Measurements from ENCODE around the gene FAM114A2.
"Not testable (repeated sequence)": the region's sequence is repeated elsewhere in the genome, so short reads cannot be mapped to it uniquely, and the experiment has no call there.

The FAM114A2 gene

GRCh38 chr5:154047324-154047723 lies 8.6 kb upstream of the FAM114A2 start:
- no peak for DNase-seq (ENCODE audit: low spot score)

- DNase-seq (ENCODE audit: low spot score): no peak
Observed at GRCh38 chr5:154046486-154046885, 7.8 kb upstream of the FAM114A2 start.

- DNase-seq (ENCODE audit: low spot score): no peak
Observed at GRCh38 chr5:154044581-154044980, 5.9 kb upstream of the FAM114A2 start.

GRCh38 chr5:154044099-154044498 lies 5.4 kb upstream of the FAM114A2 start:
- DNase-seq (ENCODE audit: low spot score): no peak

GRCh38 chr5:154042766-154043165 lies 4.1 kb upstream of the FAM114A2 start:
- no peak for DNase-seq (ENCODE audit: low spot score)

GRCh38 chr5:154039458-154039829 lies 734 bp upstream of the FAM114A2 start:
- no peak for DNase-seq (ENCODE audit: low spot score)

- peak; percentile 47 for DNase-seq (ENCODE audit: low spot score)
Observed at GRCh38 chr5:154038261-154038706, 426 bp downstream of the FAM114A2 start.

GRCh38 chr5:154034944-154035343 lies 3.8 kb downstream of the FAM114A2 start:
- DNase-seq (ENCODE audit: low spot score): no peak

GRCh38 chr5:154031937-154032489 lies 6.7 kb downstream of the FAM114A2 start:
- no peak for DNase-seq (ENCODE audit: low spot score)

GRCh38 chr5:154025951-154026350 lies 12.8 kb downstream of the FAM114A2 start:
- no peak for DNase-seq (ENCODE audit: low spot score)

GRCh38 chr5:154018919-154019318 lies 19.8 kb downstream of the FAM114A2 start:
- DNase-seq (ENCODE audit: low spot score): not testable (repeated sequence)

GRCh38 chr5:154015071-154015693 lies 23.5 kb downstream of the FAM114A2 start:
- DNase-seq (ENCODE audit: low spot score): no peak

GRCh38 chr5:154010660-154011059 lies 28.1 kb downstream of the FAM114A2 start:
- no peak for DNase-seq (ENCODE audit: low spot score)

- DNase-seq (ENCODE audit: low spot score): no peak
Observed at GRCh38 chr5:154005648-154006047, 33.1 kb downstream of the FAM114A2 start.

GRCh38 chr5:154002511-154003020 lies 36.1 kb downstream of the FAM114A2 start:
- DNase-seq (ENCODE audit: low spot score): no peak

- DNase-seq (ENCODE audit: low spot score): no peak
Observed at GRCh38 chr5:154002093-154002492, 36.6 kb downstream of the FAM114A2 start.

- DNase-seq (ENCODE audit: low spot score): no peak
Observed at GRCh38 chr5:154000703-154001102, 38.0 kb downstream of the FAM114A2 start.

GRCh38 chr5:153999995-154000394 lies 38.7 kb downstream of the FAM114A2 start:
- DNase-seq (ENCODE audit: low spot score): no peak

GRCh38 chr5:153998768-153999167 lies 39.9 kb downstream of the FAM114A2 start:
- DNase-seq (ENCODE audit: low spot score): no peak

- DNase-seq (ENCODE audit: low spot score): no peak
Observed at GRCh38 chr5:153998010-153998409, 40.7 kb downstream of the FAM114A2 start.

- DNase-seq (ENCODE audit: low spot score): no peak
Observed at GRCh38 chr5:153991168-153991567, 47.5 kb downstream of the FAM114A2 start.

- DNase-seq (ENCODE audit: low spot score): no peak
Observed at GRCh38 chr5:153988510-153988909, 50.2 kb downstream of the FAM114A2 start.

- no peak for DNase-seq (ENCODE audit: low spot score)
Observed at GRCh38 chr5:153987301-153987700, 51.4 kb downstream of the FAM114A2 start.

GRCh38 chr5:153985498-153985897 lies 53.2 kb downstream of the FAM114A2 start:
- DNase-seq (ENCODE audit: low spot score): no peak
